Natural killer cell (primary cell): Measurements from ENCODE around the gene NFIL3. TPM values are rescaled to one million over a fixed set of nuclear protein-coding genes. Genes with fewer than 3 reads are reported as not detected.
A peak's percentile ranks its signal among the peaks of the same experiment; 100 is the strongest.
"Not testable (repeated sequence)": the region's sequence is repeated elsewhere in the genome, so short reads cannot be mapped to it uniquely, and the experiment has no call there.

Experiments used
- ATAC-seq, 3 donors: fragments of 150-1000 bp in 2 of 3; fragments of 200-7000 bp in 1 of 3; cut with Tn5 transposase; 1 replicate in 1 of 3; 2 replicates in 2 of 3; pipeline ENCODE4 v1.10.0; 2021; ENCODE audit warnings: mild to moderate bottlenecking in 2 of 3, moderate library complexity in 2 of 3
- DNase-seq, 2 donors: peaks; one replicate each; pipeline versions ENCODE4 v3.0.0 to v3.0.0-alpha.2; 2013 to 2021; ENCODE audit warnings: mixed read lengths in 1 of 2
- H3K27ac ChIP-seq: one replicate; pipeline ENCODE4 v1.5.1; 2013; ENCODE audit warnings: mild to moderate bottlenecking, low read length
- H3K27me3 ChIP-seq: one replicate; pipeline ENCODE4 v1.6.1; 2013; ENCODE audit warnings: low read length; ENCODE audit not compliant: control insufficient read depth, insufficient read depth
- H3K36me3 ChIP-seq: one replicate; pipeline ENCODE4 v1.6.1; 2013; ENCODE audit warnings: low read length; ENCODE audit not compliant: control insufficient read depth, insufficient read depth
- H3K4me1 ChIP-seq: one replicate; pipeline ENCODE4 v1.6.1; 2013; ENCODE audit warnings: low read length; ENCODE audit not compliant: control insufficient read depth, insufficient read depth
- H3K4me3 ChIP-seq: one replicate; pipeline ENCODE4 v1.5.1; 2013; ENCODE audit warnings: low read length
- H3K9me3 ChIP-seq: one replicate; pipeline ENCODE4 v1.6.1; 2013; ENCODE audit warnings: low read length; ENCODE audit not compliant: control insufficient read depth, insufficient read depth
- H3K27ac Mint-ChIP-seq, 2 donors: one replicate each; pipeline ENCODE4 v1.8.0; 2022; ENCODE audit warnings: mild to moderate bottlenecking in 2 of 2, mixed read lengths in 2 of 2, moderate library complexity in 1 of 2
- H3K27me3 Mint-ChIP-seq, 2 donors: one replicate each; pipeline ENCODE4 v1.8.0; 2022; ENCODE audit warnings: low read depth in 2 of 2, mixed read lengths in 2 of 2
- H3K36me3 Mint-ChIP-seq: one replicate; pipeline ENCODE4 v1.8.0; 2022; ENCODE audit warnings: mixed read lengths
- H3K4me1 Mint-ChIP-seq, 2 donors: one replicate each; pipeline ENCODE4 v1.8.0; 2022; ENCODE audit warnings: mixed read lengths in 2 of 2
- H3K4me3 Mint-ChIP-seq: one replicate; pipeline ENCODE4 v1.8.0; 2022; ENCODE audit warnings: mild to moderate bottlenecking, moderate library complexity, mixed read lengths
- H3K9me3 Mint-ChIP-seq, 2 donors: one replicate each; pipeline ENCODE4 v1.8.0; 2022; ENCODE audit warnings: mixed read lengths in 2 of 2
- WGBS: methylation state at CpG from one replicate; pipeline ENCODE4 v1.1.7; 2013; ENCODE audit warnings: missing lambda C conversion rate; ENCODE audit not compliant: insufficient coverage; 5-methylcytosine and 5-hydroxymethylcytosine counted together
- intact Hi-C: fragments of 100-400 bp; cut with micrococcal nuclease; formaldehyde crosslinking; loops from one replicate; pipeline ENCODE4 v1.14.2; 2022
- total RNA-seq, 4 donors: library from RNA; stranded (reverse); fragments of 120-200 nt in 1 of 4; gene quantifications; one replicate each; pipeline versions ENCODE4 v1.2.3 to v1.2.4, GENCODE V29; 2013 to 2022
- TF ChIP-seq, protein P1 (sequence below): fragments of 200-600 bp; IDR thresholded peaks from one replicate; pipeline ENCODE4 v1.8.0; 2022; ENCODE audit warnings: antibody characterized with exemption

Gene NFIL3
- total RNA-seq, result 10 to 100 TPM; 94.6 to 98.0 (median 97.0) TPM
- total RNA-seq (2013), result 24.1 TPM

GRCh38 chr9:91423785-91424402 lies at the start of gene NFIL3:
Gene NFIL3 (minus strand): TSS chr9:91423832. CDS start chr9:91410734, 13,098 bp downstream.
- no peaks in the 10 kb centered on the region for H3K9me3 ChIP-seq
- TF ChIP-seq, protein P1, sequence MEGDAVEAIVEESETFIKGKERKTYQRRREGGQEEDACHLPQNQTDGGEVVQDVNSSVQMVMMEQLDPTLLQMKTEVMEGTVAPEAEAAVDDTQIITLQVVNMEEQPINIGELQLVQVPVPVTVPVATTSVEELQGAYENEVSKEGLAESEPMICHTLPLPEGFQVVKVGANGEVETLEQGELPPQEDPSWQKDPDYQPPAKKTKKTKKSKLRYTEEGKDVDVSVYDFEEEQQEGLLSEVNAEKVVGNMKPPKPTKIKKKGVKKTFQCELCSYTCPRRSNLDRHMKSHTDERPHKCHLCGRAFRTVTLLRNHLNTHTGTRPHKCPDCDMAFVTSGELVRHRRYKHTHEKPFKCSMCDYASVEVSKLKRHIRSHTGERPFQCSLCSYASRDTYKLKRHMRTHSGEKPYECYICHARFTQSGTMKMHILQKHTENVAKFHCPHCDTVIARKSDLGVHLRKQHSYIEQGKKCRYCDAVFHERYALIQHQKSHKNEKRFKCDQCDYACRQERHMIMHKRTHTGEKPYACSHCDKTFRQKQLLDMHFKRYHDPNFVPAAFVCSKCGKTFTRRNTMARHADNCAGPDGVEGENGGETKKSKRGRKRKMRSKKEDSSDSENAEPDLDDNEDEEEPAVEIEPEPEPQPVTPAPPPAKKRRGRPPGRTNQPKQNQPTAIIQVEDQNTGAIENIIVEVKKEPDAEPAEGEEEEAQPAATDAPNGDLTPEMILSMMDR, result no peak
- peaks cover 44% of the 10 kb centered on the region for H3K4me1 ChIP-seq
- Mint-ChIP-seq H3K36me3 (no peaks in the 10 kb centered on the region), H3K27me3 (peaks cover 0 to 5% of the 10 kb centered on the region in 2 donors), H3K4me3 (peak within 1 kb of the TSS; percentile 97), H3K27ac (peak within 1 kb of the TSS; percentile 92 to 98), H3K9me3 (no peaks in the 10 kb centered on the region), H3K4me1 (peaks cover 57 to 59% of the 10 kb centered on the region in 2 donors)
- peak; percentile 72 to 83 for DNase-seq
- ATAC-seq, result peak; percentile 68 to 89 (median 83)
- peak within 1 kb of the TSS; percentile 71 for H3K27ac ChIP-seq
- no peaks in the 10 kb centered on the region for H3K36me3 ChIP-seq
- peak within 1 kb of the TSS; percentile 75 for H3K4me3 ChIP-seq
- intact Hi-C loops, result loop anchor here (1.0 to 5.0 kb wide), 3 partner anchors 63 to 322 kb away; partner anchors contain the start of gene AUH
- WGBS, result under 1% methylated on average over 92 of the region's 92 CpGs
- peaks cover 10% of the 10 kb centered on the region for H3K27me3 ChIP-seq

DNA sequence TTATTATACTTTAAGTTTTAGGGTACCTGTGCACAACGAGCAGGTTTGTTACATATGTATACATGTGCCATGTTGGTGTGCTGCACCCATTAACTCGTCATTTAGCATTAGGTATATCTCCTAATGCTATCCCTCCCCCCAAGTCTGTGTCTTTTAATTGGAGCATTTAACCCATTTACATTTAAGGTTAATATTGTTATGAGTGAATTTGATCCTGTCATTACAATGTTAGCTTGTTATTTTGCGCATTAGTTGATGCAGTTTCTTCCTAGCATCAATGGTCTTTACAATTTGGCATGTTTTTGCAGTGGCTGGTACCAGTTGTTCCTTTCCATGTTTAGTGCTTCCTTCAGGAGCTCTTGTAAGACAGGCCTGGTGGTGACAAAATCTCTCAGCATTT lies 47.9 kb upstream of the NFIL3 start:
- H3K4me3 ChIP-seq, H3K27ac ChIP-seq, H3K4me1 ChIP-seq, H3K36me3 ChIP-seq, H3K27me3 ChIP-seq, DNase-seq, ATAC-seq, H3K4me1 Mint-ChIP-seq, H3K36me3 Mint-ChIP-seq, H3K27ac Mint-ChIP-seq, intact Hi-C loops, H3K9me3 ChIP-seq, H3K9me3 Mint-ChIP-seq, H3K4me3 Mint-ChIP-seq: not testable (repeated sequence)
- WGBS, result no CpG with 5 or more reads among the region's 3 CpGs
- H3K27me3 Mint-ChIP-seq, result peaks cover 7 to 21% of the 10 kb centered on the region in 2 donors

- peaks cover 4 to 12% of the 10 kb centered on the region in 2 donors for H3K9me3 Mint-ChIP-seq
- WGBS, result 100% methylated on average over 2 of the region's 2 CpGs
These were observed 41.8 kb upstream of the NFIL3 start for GRCh38 chr9:91465420-91465819.

DNA sequence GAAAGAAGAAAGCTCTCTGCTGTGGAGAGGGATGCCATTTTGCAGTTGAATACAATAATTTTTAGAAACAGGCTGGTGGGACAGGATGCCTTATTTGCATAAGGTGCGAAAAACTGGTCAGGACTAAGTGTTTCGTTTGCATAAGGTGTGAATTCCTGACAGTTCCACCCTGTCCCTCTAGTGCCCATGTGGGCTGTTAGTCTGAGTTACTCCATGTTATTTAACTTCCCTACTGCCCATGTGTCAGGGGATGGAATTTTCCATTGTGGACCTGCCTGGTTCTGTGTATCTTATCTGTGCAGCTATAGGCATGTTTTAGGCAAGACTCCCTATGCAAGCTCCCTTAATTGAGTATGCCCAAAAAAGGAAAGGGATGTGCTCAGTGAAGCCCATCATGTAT lies 35.3 kb upstream of the NFIL3 start:
- peaks cover 0 to 5% of the 10 kb centered on the region in 2 donors for H3K27me3 Mint-ChIP-seq
- H3K4me1 Mint-ChIP-seq, result peaks cover 18 to 19% of the 10 kb centered on the region in 2 donors
- peak overlapping the region; percentile 14 for H3K4me3 Mint-ChIP-seq
- Histone ChIP-seq H3K27me3 (no peaks in the 10 kb centered on the region), H3K36me3 (no peaks in the 10 kb centered on the region), H3K9me3 (no peaks in the 10 kb centered on the region), H3K4me3 (no peak overlapping the region), H3K4me1 (peaks cover 6% of the 10 kb centered on the region), H3K27ac (no peak overlapping the region)
- WGBS, result 15% methylated on average over 2 of the region's 2 CpGs
- H3K27ac Mint-ChIP-seq, result peak overlapping the region in 1 of 2 donors; percentile 5
- no peak for DNase-seq
- TF ChIP-seq, protein P1, result no peak
- ATAC-seq, result peak in 2 of 3 donors; percentile 47 to 79
- H3K9me3 Mint-ChIP-seq, result no peaks in the 10 kb centered on the region
- H3K36me3 Mint-ChIP-seq, result peaks cover 3% of the 10 kb centered on the region
- intact Hi-C loops, result no loop called here

More at GRCh38 chr9:91465420-91465819, 41.8 kb upstream of the NFIL3 start:
- Histone ChIP-seq H3K9me3 (no peaks in the 10 kb centered on the region), H3K36me3 (no peaks in the 10 kb centered on the region), H3K4me1 (no peaks in the 10 kb centered on the region), H3K27ac (no peak overlapping the region), H3K4me3 (no peak overlapping the region), H3K27me3 (no peaks in the 10 kb centered on the region)
- ATAC-seq (no peak), DNase-seq (no peak)
- peaks cover 24% of the 10 kb centered on the region for H3K36me3 Mint-ChIP-seq
- TF ChIP-seq, protein P1, result no peak
- H3K4me3 Mint-ChIP-seq, result no peak overlapping the region
- no peak overlapping the region for H3K27ac Mint-ChIP-seq
- H3K4me1 Mint-ChIP-seq, result no peaks in the 10 kb centered on the region
- intact Hi-C loops, result no loop called here
- H3K27me3 Mint-ChIP-seq, result peaks cover 5 to 13% of the 10 kb centered on the region in 2 donors
